Smooth muscle cell (in vitro differentiated cells): ENCODE results near the gene ST3GAL2. TPM values are rescaled to one million over a fixed set of nuclear protein-coding genes. Genes with fewer than 3 reads are reported as not detected.

Source experiments
- DNase-seq: peaks from one replicate; lab custom pipeline; 2025; ENCODE audit not compliant: unreplicated experiment; lab: John Stamatoyannopoulos, UW
- H2AFZ ChIP-seq: fragments of 200-600 bp; sonication (generic); 2 replicates; pipeline ENCODE4 v1.6.0; 2016; ENCODE audit warnings: antibody characterized with exemption, low read depth, mild to moderate bottlenecking
- H3F3A ChIP-seq: fragments of 200-600 bp; sonication (generic); 2 replicates; pipeline ENCODE4 v1.6.0; 2017; ENCODE audit warnings: antibody characterized with exemption, low read depth
- H3K27ac ChIP-seq: fragments of 200-600 bp; sonication (generic); 2 replicates; pipeline ENCODE4 v1.5.1; 2016; ENCODE audit warnings: low read depth, mild to moderate bottlenecking
- H3K27me3 ChIP-seq: fragments of 200-600 bp; sonication (generic); 2 replicates; pipeline ENCODE4 v1.6.1; 2016; ENCODE audit warnings: low read depth, mild to moderate bottlenecking
- H3K36me3 ChIP-seq: fragments of 200-600 bp; sonication (generic); 2 replicates; pipeline ENCODE4 v1.5.1; 2016; ENCODE audit warnings: low read depth
- H3K4me1 ChIP-seq: fragments of 200-600 bp; sonication (generic); 2 replicates; pipeline ENCODE4 v1.5.1; 2016; ENCODE audit warnings: low read depth
- H3K4me2 ChIP-seq: fragments of 200-600 bp; sonication (generic); 2 replicates; pipeline ENCODE4 v1.6.0; 2016; ENCODE audit warnings: mild to moderate bottlenecking
- H3K4me3 ChIP-seq: fragments of 200-600 bp; sonication (generic); 2 replicates; pipeline ENCODE4 v1.5.1; 2016; ENCODE audit warnings: mild to moderate bottlenecking
- H3K79me2 ChIP-seq: fragments of 200-600 bp; sonication (generic); 2 replicates; pipeline ENCODE4 v1.6.0; 2016; ENCODE audit warnings: low read depth, mild to moderate bottlenecking
- H3K9ac ChIP-seq: fragments of 200-600 bp; sonication (generic); 2 replicates; pipeline ENCODE4 v1.6.0; 2016; ENCODE audit warnings: low read depth
- H3K9me3 ChIP-seq: fragments of 200-600 bp; sonication (generic); replicated peaks from 2 replicates; pipeline ENCODE4 v1.5.1; 2016; ENCODE audit warnings: low read depth
- H4K20me1 ChIP-seq: fragments of 200-600 bp; sonication (generic); 2 replicates; pipeline ENCODE4 v1.6.0; 2016; ENCODE audit warnings: low read depth
- WGBS: methylation state at CpG from one replicate; pipeline ENCODE4 v1.1.7; 2016; ENCODE audit warnings: low lambda C conversion rate; 5-methylcytosine and 5-hydroxymethylcytosine counted together
- polyA plus RNA-seq: library from polyadenylated mRNA; unstranded; fragments of >200 nt; fragmentation: Nextera tagmentation; extraction: Ambion mirVana; gene quantifications from 2 replicates; pipeline ENCODE4 v1.2.1, GENCODE V29; 2016
- total RNA-seq: library from RNA; depleted of rRNA; stranded (reverse); fragments of >200 nt; gene quantifications from 2 replicates; pipeline ENCODE4 v1.2.3, GENCODE V29; 2014
- TF ChIP-seq, protein P1 (sequence below): fragments of 200-600 bp; sonication (generic); IDR thresholded peaks from 2 replicates; pipeline ENCODE4 v1.5.1; 2017; ENCODE audit warnings: borderline replicate concordance, mild to moderate bottlenecking, antibody characterized with exemption; ENCODE audit not compliant: insufficient read depth, poor library complexity, severe bottlenecking

Gene ST3GAL2
- total and polyA plus RNA-seq, 2 experiments from 2014 or later = 32.5 to 42.3 TPM

DNA sequence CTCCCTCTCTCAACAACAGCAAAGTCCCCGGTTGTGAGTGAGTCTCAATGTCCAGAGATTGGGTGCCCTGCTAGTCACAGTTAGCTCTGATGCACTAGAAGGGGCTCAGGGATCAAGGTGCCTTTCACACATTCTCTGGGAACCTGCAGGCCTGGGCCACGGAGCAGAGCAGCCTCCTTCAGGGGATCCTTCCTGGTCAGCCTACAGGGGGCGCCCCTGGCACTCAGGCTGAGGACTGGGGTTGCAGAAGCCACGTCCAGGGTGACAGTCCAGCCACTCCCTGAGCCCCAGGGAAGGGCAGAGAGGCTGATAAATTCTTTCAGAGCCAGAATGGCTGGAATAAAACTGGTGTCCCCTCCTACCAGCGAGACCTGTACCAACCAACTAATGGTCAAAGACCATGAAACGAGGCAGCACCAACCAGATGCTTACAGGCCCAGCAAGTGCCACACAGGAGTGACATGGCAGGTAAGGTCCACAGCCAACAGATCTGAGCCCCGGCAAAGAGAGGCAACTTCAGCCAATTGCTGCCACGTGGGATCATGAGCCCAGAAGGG is 43.5 kb downstream of the ST3GAL2 start:
- H3K4me2 ChIP-seq = no peak overlapping the region
- no peaks in the 10 kb centered on the region for H3K27me3 ChIP-seq
- peaks cover 78% of the 10 kb centered on the region for H4K20me1 ChIP-seq
- H3K36me3 ChIP-seq = no peaks in the 10 kb centered on the region
- no peak overlapping the region for H2AFZ ChIP-seq
- H3K79me2 ChIP-seq = peaks cover 31% of the 10 kb centered on the region
- H3K4me1 ChIP-seq = no peaks in the 10 kb centered on the region
- TF ChIP-seq, protein P1, sequence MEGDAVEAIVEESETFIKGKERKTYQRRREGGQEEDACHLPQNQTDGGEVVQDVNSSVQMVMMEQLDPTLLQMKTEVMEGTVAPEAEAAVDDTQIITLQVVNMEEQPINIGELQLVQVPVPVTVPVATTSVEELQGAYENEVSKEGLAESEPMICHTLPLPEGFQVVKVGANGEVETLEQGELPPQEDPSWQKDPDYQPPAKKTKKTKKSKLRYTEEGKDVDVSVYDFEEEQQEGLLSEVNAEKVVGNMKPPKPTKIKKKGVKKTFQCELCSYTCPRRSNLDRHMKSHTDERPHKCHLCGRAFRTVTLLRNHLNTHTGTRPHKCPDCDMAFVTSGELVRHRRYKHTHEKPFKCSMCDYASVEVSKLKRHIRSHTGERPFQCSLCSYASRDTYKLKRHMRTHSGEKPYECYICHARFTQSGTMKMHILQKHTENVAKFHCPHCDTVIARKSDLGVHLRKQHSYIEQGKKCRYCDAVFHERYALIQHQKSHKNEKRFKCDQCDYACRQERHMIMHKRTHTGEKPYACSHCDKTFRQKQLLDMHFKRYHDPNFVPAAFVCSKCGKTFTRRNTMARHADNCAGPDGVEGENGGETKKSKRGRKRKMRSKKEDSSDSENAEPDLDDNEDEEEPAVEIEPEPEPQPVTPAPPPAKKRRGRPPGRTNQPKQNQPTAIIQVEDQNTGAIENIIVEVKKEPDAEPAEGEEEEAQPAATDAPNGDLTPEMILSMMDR = peak; percentile 62
- H3K4me3 ChIP-seq = no peak overlapping the region
- DNase-seq = no peak
- H3F3A ChIP-seq = no peaks in the 10 kb centered on the region
- 65% methylated on average over 8 of the region's 8 CpGs for WGBS
- no peak overlapping the region for H3K27ac ChIP-seq
- no peaks in the 10 kb centered on the region for H3K9me3 ChIP-seq
- no peak overlapping the region for H3K9ac ChIP-seq

DNA sequence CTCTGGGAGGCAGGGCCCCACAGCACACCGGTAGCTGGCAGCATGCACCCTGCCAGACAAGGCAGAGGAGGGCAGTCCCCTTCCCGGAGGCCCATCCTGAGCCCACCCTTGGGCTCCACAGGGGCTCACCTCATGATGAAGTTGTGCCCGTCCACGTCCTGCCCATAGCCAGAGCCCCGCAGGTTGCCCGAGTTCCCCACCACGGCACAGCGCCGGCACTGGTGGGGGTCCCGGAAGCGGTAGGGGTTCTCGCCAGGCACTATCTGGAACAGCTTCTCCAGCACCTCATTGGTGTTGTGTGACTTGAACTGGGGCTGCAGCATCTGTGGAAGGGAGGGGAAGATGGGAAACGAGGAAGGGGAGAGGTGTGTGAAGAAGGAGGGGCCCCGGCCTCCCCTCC is 44.0 kb downstream of the ST3GAL2 start:
- H3K9me3 ChIP-seq = no peaks in the 10 kb centered on the region
- no peak overlapping the region for H3K4me3 ChIP-seq
- WGBS = 98% methylated on average over 14 of the region's 14 CpGs
- H3K27me3 ChIP-seq = no peaks in the 10 kb centered on the region
- peaks cover 73% of the 10 kb centered on the region for H4K20me1 ChIP-seq
- H3K4me2 ChIP-seq = no peak overlapping the region
- H2AFZ ChIP-seq = no peak overlapping the region
- H3K79me2 ChIP-seq = peaks cover 26% of the 10 kb centered on the region
- no peaks in the 10 kb centered on the region for H3K4me1 ChIP-seq
- DNase-seq = no peak
- TF ChIP-seq, protein P1 = no peak
- no peaks in the 10 kb centered on the region for H3K36me3 ChIP-seq
- H3F3A ChIP-seq = no peaks in the 10 kb centered on the region
- no peak overlapping the region for H3K27ac ChIP-seq
- no peak overlapping the region for H3K9ac ChIP-seq

DNA sequence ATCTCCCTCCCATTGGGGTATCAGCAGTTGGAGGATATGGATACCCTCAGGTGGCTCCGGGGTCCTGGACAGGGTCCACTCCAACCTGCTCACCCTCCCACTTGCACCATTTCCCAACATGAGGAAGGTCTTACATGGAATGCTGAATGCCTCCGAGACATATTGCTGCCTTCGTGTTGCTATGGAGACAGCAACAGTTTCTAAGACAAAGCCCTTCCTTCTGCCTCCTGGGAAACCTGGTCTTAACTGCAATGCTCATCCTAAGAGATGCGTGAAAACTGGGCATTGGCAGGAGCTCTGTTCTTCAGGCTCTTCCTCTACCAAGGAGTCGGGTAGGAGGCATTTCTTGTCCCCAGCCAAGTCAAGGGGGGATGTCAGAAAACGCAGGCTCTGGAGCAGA is 45.2 kb downstream of the ST3GAL2 start:
- TF ChIP-seq, protein P1 = no peak
- Histone ChIP-seq H3K4me1 (no peaks in the 10 kb centered on the region), H3K9ac (no peak overlapping the region), H2AFZ (no peak overlapping the region), H3K4me2 (no peak overlapping the region), H4K20me1 (peaks cover 61% of the 10 kb centered on the region), H3K27ac (no peak overlapping the region), H3K4me3 (no peak overlapping the region), H3K9me3 (no peaks in the 10 kb centered on the region), H3K27me3 (no peaks in the 10 kb centered on the region), H3K79me2 (peaks cover 26% of the 10 kb centered on the region), H3K36me3 (no peaks in the 10 kb centered on the region), H3F3A (no peaks in the 10 kb centered on the region)
- 97% methylated on average over 6 of the region's 6 CpGs for WGBS
- DNase-seq = no peak

DNA sequence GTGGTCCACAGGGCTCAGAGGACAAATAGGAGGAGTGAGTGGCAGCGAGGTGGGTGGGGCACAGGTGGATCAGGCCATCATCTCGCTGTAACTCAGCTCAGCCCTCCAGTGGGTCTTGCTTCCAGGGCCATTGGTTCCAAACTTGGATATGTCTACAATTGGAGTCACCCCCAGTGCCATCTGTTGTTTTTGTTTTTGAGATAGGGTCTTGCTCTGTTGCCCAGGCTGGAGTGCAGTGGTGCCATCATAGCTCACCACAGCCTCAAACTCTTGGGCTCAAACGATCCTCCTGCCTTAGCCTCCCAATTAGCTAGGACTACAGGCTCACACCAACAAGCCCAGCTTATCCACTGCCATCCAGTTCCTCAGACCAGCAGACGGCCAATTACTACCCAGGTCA is 46.3 kb downstream of the ST3GAL2 start:
- Histone ChIP-seq H3K4me1 (no peaks in the 10 kb centered on the region), H3K9me3 (no peaks in the 10 kb centered on the region), H3F3A (no peaks in the 10 kb centered on the region), H2AFZ (no peak overlapping the region), H3K9ac (no peak overlapping the region), H3K36me3 (no peaks in the 10 kb centered on the region), H3K27me3 (no peaks in the 10 kb centered on the region), H3K27ac (no peak overlapping the region), H4K20me1 (peaks cover 51% of the 10 kb centered on the region), H3K4me3 (no peak overlapping the region), H3K4me2 (no peak overlapping the region), H3K79me2 (peaks cover 22% of the 10 kb centered on the region)
- no peak for DNase-seq
- TF ChIP-seq, protein P1 = no peak
- WGBS = 90% methylated on average over 4 of the region's 4 CpGs
